ENCODE measurements around the gene CYSLTR1.
"Not testable (repeated sequence)": the region's sequence is repeated elsewhere in the genome, so short reads cannot be mapped to it uniquely, and the experiment has no call there.

The CYSLTR1 gene, protein sequence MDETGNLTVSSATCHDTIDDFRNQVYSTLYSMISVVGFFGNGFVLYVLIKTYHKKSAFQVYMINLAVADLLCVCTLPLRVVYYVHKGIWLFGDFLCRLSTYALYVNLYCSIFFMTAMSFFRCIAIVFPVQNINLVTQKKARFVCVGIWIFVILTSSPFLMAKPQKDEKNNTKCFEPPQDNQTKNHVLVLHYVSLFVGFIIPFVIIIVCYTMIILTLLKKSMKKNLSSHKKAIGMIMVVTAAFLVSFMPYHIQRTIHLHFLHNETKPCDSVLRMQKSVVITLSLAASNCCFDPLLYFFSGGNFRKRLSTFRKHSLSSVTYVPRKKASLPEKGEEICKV

DNA sequence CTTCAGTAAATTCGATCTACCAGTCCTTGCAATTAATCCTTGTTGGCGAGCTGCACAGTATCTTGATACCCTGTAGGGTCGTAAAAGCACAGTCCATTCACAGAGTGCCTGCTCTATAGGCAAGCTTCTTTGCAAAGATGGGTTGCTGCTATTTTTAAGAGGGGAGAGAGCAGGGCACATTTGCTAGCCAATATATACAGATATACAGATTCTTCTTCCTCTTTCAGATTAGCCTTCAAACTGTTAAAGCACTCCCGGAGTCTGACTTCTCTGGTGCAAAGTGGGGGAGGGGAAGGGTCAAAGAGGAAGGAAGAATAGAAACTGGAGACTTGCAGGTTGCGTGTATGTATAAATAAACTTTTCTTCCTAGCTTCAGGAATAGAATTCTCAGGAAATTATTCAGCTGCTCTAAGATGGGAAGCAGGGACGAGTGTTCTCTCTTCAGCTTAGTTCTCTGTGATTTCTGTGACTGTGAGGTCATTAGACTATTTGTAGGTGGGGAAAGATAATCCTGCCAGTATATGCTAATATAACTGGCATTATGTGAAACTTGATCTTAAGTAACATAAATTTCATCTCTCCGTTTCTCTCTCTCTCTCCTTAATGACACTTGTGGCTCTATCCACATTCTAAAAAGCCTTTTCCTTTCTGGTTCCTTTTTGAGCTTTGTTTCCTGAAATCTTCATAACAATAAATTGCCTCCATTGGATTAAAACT lies at the start of gene CYSLTR1:
Gene CYSLTR1, minus strand, starts transcription at position 242 of the 717 bp plus-strand sequence. CDS start 53,865 bp downstream, outside the sequence.
- no peak for DNase-seq

DNA sequence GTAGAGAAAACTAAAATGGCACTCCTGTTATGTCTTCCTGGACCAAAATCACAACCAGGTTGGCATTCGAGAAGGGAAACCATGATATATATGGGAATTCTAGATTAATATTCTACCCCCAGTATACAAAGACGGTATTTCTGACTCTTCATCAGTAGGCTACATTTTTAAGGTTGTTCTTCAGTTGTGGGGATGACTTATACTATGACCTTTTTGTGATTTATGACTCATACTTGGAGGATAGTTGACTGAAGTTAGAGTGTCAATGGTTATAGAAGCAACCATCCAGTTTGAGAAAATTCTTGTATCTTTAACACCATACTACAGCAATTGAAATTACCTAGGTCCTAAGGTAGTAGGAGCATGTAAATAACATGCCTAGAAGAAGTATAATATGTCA lies 49.8 kb upstream of the CYSLTR1 start:
- no peak for DNase-seq

DNA sequence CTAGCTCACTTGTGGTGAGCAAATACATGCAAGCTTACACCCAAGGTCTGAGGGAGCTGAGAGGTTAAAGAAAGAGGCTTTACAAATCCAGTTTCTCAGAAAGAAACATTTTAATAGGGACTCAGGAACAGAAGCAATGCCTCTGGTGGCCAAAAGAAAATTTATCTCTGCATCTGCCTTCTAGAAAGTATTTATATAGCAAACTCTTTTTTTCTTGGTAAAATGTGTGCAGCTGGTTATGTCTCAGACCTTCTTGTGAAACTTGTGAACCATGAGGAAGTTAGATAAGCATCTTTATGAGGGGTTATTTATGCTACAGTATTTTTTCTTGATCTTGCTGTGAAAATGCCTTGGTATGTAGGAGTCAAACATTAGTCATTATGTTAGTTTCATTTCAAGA lies 48.5 kb upstream of the CYSLTR1 start:
- no peak for DNase-seq

DNA sequence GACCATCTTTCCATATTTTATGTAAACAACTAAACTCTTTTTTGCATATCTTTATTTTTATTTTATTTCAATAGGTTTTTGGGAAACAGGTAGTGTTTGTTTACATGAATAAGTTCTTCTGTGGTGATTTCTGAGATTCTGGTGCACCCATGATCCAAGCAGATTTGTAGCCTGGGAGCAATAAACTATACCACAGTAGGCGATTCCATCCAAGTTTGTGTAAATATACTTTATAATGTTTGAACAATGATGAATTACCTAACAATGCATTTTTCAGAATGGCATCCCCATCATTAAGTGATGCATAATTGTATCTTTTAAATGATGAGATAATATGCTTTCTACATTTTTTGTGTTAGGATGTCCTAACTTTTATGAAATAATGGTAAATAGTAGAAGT lies 39.2 kb upstream of the CYSLTR1 start:
- no peak for DNase-seq

DNA sequence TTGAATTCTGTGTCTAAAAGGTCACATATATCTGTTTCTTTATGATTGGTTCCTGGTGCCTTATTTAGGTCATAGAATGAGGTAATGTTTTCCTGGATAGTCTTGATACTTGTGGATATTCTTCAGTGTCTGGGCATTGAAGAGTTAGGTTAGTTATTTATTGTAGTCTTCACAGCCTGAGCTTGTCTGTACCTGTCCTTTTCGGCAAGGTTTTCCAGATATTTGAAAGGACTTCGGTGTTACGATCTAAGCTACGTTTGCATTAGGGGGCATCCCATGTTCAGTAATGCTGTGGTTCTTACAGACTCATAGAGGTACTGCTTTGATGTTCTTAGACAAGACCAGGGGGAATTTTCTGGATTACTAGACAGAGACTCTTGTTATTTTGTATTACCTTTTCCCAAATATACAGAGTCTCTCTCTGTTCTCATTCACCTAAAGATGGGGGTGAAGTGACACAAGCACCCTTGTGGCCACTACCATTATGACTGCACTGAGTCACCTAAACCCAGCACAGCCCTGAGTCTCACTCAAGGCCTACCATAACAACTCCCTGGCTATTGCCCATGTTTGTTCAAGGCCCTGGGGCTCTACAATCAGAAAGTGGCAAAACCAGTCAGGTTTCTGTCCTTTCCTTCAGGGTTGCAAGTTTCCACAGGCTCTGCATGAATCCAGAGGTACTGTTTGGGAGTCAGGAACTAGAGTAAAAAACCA lies 30.1 kb upstream of the CYSLTR1 start:
- DNase-seq: no peak

DNA sequence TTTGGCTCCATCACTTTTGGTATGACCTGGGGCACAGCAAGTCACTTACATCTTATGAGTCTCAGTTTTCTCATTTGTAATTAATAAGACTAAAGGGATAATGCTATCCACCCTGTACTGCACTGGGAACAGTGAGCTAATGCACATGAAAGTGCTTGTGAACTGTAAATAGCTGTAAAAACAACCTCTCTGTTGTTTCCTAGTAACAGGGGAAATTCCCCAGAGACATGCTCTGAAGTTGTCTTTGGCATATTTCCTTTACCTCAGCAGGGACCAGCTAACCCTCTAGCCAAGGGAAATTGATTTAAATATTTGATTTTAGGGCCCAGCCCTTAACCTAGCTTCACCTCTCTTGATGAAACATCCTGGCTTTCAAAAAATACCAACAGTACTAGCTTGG lies 6.1 kb upstream of the CYSLTR1 start:
- no peak for DNase-seq

DNA sequence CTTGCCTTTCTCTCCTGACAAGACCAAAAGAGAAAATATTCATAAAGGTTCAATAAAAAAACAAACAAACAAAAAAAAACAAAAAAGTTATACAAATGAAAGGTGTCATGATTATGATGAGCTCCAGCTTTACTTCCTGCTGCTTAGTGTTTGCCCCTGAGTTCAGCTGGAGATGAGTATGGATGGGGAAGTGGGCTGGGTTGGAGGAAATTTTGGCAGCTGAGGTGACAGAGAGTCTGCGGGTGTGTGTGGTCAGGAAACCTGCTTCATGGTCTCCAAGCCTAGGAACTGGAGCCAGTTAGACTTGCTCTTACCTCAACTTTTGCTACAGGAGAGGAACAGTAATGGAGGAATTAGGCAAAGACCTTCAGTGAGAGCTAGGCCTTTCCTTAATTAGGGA lies 4.3 kb upstream of the CYSLTR1 start:
- DNase-seq: no peak

DNA sequence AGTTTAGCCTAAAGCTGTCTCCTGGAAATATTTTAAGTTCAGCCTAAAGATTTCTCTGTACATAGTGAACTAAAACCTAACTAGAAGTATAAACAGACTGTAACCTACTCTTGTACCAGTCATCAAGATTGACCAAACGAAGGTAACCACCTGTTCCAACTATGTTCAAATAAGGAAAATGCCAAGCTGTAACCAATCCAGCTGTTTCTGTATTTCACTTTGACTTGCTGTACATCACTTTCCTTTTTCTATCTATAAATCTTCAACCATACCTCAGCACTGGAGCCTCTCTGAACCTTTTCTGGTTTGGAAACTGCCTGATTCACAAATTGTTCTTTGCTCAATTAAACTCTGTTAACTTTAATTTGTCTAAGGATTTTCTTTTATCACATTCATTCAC lies 3.1 kb upstream of the CYSLTR1 start:
- DNase-seq: no peak

DNA sequence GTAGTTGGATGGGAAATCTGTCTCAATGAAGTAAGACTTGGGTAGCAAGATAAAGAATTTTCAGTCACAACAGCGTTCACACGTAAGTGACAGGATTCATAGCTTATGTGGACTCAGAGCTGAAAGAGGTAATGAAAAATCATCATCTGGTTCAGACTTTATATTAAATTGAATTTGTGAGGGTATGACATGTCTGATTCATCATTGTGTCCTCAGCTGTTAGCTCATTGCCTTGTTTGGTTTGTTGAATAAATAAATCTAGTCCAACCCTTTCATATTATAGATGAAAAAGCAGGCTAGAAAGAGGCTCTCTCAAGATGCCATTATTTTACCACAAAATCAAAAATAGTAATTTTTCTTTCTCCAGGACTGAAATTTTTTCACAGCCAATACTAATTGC lies 2.7 kb upstream of the CYSLTR1 start:
- no peak for DNase-seq

DNA sequence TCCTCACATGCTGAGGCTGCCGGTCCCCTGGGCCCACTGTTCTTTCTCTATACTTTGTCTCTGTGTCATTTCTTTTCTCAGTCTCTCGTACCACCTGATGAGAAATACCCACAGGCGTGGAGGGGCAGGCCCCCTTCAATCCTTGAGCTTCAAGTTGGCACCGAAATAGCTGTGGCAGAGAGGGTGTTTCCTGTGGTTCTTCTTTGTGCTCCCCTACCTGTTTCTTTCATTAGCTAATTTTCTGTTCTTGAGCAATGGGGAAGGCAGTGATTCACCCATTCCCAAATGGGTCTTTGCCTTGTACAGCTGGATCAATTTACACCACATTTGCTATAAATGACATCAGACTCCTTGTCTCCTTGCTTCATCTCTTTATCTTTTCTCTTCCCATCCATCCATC lies 2.1 kb upstream of the CYSLTR1 start:
- no peak for DNase-seq

DNA sequence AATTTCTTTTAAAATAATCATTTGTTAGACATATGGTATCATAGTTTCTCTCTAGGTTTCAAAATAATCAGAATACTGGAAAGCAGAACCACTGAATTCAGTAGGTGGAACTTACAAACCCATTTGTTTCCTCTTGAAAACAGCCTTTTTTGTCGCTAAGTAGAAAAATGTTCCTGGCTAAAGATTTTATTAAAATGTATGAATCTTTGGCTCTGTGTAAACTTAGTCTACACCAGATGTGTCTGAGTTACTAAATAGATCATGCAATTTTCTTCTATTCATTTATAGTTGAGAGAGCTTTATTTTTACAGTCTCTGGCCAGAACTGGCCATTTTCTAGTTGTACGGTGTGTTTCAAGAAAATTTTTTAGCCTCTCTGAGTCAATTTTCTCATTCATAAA lies 1.0 kb downstream of the CYSLTR1 start:
- no peak for DNase-seq

DNA sequence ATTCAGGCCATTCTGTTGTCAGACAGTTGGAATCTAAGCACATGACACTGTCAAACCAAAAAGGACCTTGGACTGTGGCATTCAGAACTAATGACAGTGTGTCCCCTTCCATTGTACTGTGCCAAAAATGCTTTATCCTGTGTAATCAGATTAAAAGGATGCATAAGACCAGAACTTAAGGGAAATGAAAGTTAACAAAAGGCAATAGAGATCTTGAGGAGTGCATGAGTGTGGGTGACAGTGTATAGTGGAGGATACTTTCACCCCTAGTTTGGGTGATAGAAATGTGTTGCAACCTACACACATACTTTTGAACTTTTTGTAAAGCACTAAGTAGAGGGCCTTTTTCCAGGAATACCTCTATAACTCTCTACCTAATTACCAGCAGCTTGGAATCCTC lies 4.5 kb downstream of the CYSLTR1 start:
- DNase-seq: no peak

DNA sequence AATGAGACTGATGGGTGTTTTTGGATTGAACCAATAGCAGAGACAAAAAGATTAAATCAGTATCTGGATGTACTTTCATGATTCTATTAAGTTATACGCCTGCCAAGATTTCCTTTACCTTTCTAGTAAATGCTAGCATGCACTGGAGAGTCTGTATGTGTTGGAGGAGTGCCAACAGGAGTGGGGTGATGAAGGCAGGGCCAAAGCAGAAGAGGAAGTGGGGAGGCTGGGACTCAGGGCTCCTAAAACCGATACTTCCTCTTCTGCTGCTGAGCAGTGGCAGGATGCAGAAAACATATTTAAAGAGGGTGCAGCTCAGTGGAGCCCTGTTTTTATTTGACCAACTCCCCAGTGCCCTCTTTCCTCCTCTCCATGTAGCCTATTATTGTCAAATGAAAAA lies 5.6 kb downstream of the CYSLTR1 start:
- DNase-seq: no peak

DNA sequence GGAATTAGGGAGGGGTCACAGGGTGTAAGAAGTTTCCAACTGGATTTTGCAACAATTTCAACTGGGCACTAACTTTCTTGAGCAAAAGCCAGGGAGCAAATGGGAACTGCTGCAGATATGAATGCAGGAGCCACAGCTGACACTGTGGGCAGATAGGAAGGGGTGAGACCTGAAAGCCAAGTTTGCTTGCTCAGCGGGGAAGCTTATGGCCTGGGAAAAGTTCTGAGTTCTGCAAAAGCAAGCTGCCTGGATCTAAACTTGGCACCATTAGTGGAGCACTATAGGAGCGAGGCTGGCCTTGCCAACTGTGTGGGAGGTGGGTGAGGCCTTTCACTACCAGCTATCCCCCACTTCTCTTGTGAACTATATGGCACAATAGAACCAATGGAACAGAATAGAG lies 11.1 kb downstream of the CYSLTR1 start:
- no peak for DNase-seq

DNA sequence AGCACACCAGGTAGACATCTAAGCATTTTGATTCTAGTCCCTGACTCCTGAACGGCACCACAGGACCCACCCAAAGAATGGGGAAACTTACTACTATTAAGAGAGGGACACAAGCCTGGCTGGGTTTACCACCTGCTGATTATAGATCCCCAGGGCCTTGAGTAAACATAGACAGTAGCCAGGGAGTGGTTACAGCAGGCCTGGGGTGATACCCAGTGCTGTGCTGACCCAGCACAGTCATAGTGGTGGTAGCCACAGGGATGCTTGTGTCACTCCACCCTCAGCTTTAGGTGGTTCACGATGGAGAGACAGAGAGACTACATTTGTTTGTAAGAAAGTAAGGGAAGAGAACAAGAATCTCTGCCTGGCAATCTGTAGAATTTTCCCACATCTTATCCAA lies 11.7 kb downstream of the CYSLTR1 start:
- no peak for DNase-seq

DNA sequence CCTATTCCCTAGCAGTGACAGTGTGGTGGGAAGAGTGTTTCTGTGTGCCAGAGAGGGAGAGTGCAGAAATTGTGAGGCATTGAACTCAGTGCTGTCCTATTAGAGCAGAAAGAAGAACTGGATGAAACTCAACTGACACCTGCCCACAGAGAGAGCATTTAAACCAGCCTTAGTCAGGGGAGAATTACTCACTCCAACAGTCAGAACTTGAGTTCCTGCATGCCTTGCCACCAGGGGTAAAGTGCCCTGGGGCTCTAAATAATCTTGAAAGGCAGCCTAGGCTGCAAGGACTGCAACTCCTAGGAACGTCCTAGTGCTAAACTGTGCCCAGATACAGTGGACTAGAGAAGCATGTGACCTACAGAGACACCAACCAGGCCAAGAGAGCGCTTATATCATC lies 12.8 kb downstream of the CYSLTR1 start:
- no peak for DNase-seq

DNA sequence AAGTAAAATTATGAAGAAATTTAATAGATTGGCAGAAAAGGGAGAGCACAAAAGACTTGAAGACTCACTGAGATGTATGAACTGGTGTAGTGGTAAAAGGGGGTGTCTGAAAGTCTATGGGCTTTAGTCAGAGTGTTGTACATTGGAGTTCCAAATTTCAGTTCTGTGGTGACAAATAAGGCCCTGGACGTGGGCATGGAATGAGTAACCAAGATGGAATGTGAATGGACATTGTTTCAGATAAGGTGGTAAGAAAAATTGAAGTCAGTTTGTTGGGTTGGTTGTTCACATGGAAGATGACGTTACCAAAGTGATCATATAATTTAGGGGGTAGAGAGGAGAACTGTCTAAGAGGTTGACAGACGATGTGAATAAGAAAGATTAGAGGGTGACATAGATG lies 13.9 kb downstream of the CYSLTR1 start:
- DNase-seq: no peak

DNA sequence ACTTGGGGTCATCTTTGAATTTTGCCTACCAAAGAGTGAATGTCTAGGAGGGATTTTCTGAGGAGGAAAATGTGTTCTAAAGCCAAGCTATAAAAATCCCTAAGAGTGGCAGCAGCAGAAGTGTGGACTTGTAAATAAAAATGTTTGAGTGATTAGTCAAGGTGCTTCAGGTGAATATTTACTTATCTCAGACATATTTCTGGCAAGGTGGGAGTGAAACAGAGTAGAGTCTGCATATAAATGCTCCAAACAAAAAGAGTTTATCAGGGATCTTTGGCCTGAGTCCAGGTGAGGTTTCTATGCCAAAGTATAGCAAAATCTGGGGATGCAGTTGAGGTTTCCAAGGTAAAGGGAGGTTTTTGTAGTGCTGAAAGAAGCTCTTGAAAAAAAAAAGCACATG lies 19.7 kb downstream of the CYSLTR1 start:
- DNase-seq: no peak

DNA sequence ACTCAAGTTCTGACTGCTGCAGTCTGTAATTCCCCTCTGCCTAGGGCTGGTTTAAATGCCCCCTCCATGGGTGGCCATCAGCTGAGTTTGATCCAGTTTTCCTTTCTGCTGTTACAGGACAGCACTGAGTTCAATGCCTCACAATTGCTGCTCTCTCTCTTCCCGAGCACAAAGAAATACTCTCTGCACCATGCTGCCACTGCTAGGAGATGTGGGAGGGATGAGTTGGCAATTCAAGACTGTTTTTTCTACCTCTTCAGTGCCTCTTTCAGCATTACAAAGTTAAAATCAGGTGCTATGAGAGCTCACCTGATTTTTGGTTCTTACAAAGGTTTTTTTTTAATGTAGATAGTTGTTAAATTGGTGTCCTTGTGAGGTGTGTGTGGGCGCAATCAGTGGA lies 24.3 kb downstream of the CYSLTR1 start:
- DNase-seq: no peak

DNA sequence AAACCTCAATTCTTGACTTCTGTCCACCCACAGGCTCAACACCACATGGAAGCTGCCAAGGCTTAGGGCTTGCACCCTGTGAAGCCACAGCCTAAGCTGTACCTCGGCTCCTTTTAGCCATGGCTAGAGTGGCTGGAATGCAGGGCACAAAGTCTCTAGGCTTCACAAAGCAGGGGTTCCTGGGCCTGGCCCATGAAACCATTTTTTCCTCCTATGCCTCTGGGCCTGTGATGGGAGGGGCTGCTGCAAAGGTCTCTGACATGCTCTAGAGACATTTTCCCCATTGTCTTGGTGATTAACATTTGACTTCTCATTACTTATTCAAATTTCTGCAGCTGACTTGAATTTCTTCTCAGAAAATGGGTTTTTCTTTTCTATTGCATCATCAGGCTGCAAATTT lies 26.5 kb downstream of the CYSLTR1 start:
- DNase-seq: not testable (repeated sequence)

DNA sequence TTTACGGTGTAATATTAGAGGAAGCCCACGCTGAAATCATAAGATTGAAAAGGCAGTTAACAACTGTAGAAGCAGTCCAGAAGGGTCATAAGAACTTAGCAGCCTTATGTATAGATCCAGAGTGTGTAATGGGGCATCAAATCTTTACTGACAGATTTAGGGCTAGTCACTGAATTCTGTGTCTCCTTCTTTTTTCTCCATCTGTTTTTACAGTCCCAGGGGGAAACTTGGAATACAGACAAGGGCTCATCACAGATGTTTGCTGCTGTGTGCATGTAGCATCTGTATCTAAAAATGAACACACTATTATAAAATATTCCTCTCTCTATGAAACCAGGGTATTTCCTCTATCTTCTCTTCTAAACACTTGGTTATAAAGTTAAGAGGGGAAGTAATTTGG lies 43.9 kb downstream of the CYSLTR1 start:
- peak in 1 of 2 experiments; percentile 4 for DNase-seq

DNA sequence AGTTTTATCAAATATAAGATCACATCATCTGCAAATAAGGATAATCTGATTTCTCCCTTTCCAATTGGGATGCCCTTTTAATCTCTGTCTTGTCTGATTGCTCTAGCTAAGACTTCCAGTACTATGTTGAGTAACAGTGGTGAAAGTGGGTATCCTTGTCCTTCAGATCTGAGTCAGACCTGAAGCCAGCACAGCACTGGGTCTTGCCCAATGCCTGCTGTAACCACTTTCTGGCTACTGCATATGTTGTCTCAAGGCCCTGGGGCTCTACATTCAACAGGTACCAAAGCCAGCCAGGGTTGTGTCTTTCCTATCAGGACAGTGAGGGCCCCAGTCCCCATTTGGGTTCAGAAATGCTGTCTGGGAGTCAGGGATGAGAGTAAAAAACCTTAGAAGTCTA lies 90.3 kb downstream of the CYSLTR1 start:
- DNase-seq: no peak

DNA sequence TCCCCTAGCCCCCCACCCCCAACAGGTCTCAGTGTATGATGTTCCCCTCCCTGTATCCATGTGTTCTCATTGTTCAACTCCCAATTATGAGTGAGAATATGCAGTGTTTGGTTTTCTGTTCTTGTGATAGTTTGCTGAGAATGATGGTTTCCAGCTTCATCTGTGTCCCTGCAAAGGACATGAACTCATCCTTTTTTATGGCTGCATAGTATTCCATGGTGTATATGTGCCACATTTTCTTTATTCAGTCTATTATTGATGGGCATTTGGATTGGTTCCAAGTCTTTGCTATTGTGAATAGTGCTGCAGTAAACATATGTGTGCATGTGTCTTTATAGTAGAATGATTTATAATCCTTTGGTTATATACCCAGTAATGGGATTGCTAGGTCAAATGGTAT lies 101.4 kb downstream of the CYSLTR1 start:
- not testable (repeated sequence) for DNase-seq

Data from NCI-H524 (cell line).